ENCODE results near the gene DUOXA2.
A peak's percentile ranks its signal among the peaks of the same experiment; 100 is the strongest.
"Not testable (repeated sequence)": the region's sequence is repeated elsewhere in the genome, so short reads cannot be mapped to it uniquely, and the experiment has no call there.

Gene DUOXA2

GRCh38 chr15:45095661-45096060, 18.5 kb upstream of the DUOXA2 start:
- DNase-seq (ENCODE audit: low spot score): no peak

- DNase-seq (ENCODE audit: low spot score): no peak
These were observed 16.7 kb upstream of the DUOXA2 start for GRCh38 chr15:45097466-45097865.

- no peak for DNase-seq (ENCODE audit: low spot score)
These were observed 14.5 kb upstream of the DUOXA2 start for GRCh38 chr15:45099549-45100165.

- DNase-seq (ENCODE audit: low spot score): no peak
These were observed 13.1 kb upstream of the DUOXA2 start for GRCh38 chr15:45100884-45101625.

- DNase-seq (ENCODE audit: low spot score): no peak
These were observed 12.4 kb upstream of the DUOXA2 start for GRCh38 chr15:45101749-45102148.

GRCh38 chr15:45102226-45102625, 11.9 kb upstream of the DUOXA2 start:
- no peak for DNase-seq (ENCODE audit: low spot score)

GRCh38 chr15:45104170-45104569, 10.0 kb upstream of the DUOXA2 start:
- DNase-seq (ENCODE audit: low spot score): not testable (repeated sequence)

- no peak for DNase-seq (ENCODE audit: low spot score)
These were observed 8.5 kb upstream of the DUOXA2 start for GRCh38 chr15:45105586-45105985.

- DNase-seq (ENCODE audit: low spot score): no peak
These were observed 7.9 kb upstream of the DUOXA2 start for GRCh38 chr15:45106002-45106790.

- no peak for DNase-seq (ENCODE audit: low spot score)
These were observed 6.0 kb upstream of the DUOXA2 start for GRCh38 chr15:45107941-45108630.

GRCh38 chr15:45110256-45110820, 3.8 kb upstream of the DUOXA2 start:
- DNase-seq (ENCODE audit: low spot score): no peak

- DNase-seq (ENCODE audit: low spot score): no peak
These were observed 2.6 kb upstream of the DUOXA2 start for GRCh38 chr15:45111390-45112142.

- no peak for DNase-seq (ENCODE audit: low spot score)
These were observed 2.0 kb upstream of the DUOXA2 start for GRCh38 chr15:45112143-45112590.

- peak; percentile 55 for DNase-seq (ENCODE audit: low spot score)
These were observed 1.3 kb upstream of the DUOXA2 start for GRCh38 chr15:45112591-45113379.

- no peak for DNase-seq (ENCODE audit: low spot score)
These were observed 641 bp upstream of the DUOXA2 start for GRCh38 chr15:45113380-45113990.

GRCh38 chr15:45114751-45115085, 592 bp downstream of the DUOXA2 start:
- no peak for DNase-seq (ENCODE audit: low spot score)

GRCh38 chr15:45115312-45115820, 1.2 kb downstream of the DUOXA2 start:
- DNase-seq (ENCODE audit: low spot score): no peak

- no peak for DNase-seq (ENCODE audit: low spot score)
These were observed 1.9 kb downstream of the DUOXA2 start for GRCh38 chr15:45116006-45116481.

- DNase-seq (ENCODE audit: low spot score): no peak
These were observed 2.6 kb downstream of the DUOXA2 start for GRCh38 chr15:45116482-45117307.

All from HuH-7 (cell line).